Measurements from ENCODE around the gene CNTN4. TPM values are rescaled to one million over a fixed set of nuclear protein-coding genes. Genes with fewer than 3 reads are reported as not detected.

CNTN4 gene
- polyA plus RNA-seq, 1 experiment, result not detected

DNA sequence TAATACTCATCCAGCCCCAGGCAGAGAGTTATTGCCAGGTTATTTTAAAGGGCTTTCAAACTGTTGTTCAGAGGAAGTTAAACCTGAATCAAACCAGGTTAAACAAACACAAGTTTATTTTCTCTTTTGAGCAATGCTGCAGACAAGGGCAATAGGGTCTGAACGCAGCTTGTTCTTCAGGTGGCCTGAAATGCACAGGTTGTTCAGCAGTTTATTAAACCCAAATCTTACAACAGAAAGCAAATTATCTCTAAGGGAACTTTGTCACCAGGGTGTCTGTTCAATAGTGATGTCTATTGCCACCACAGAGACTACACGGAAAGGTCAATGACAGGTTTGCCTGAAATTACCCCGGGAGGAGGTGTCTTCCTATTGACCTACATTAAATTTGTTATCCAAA lies 877.5 kb downstream of the CNTN4 start:
- ChIA-PET POLR2A (no interaction called here), CTCF (no interaction called here)

DNA sequence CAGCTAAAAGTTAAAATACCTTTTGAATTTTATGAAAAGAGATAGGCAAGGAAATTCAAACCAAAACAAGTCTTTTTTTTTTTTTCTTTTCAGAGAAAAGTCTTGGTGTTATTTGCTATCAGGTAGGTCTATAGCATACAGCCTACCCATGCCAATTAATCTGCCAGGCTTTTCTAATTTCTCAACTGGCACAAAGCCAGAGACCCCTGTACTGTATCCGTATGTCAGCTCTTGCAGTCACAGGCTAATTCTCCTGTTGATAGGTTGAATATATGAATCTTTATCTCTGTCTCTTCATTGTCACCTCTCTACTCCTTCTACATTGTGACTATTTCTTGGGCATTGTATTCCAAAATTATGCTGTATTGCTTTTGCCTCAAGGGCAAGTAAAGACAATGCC lies 878.1 kb downstream of the CNTN4 start:
- TF ChIP-seq, protein P1, sequence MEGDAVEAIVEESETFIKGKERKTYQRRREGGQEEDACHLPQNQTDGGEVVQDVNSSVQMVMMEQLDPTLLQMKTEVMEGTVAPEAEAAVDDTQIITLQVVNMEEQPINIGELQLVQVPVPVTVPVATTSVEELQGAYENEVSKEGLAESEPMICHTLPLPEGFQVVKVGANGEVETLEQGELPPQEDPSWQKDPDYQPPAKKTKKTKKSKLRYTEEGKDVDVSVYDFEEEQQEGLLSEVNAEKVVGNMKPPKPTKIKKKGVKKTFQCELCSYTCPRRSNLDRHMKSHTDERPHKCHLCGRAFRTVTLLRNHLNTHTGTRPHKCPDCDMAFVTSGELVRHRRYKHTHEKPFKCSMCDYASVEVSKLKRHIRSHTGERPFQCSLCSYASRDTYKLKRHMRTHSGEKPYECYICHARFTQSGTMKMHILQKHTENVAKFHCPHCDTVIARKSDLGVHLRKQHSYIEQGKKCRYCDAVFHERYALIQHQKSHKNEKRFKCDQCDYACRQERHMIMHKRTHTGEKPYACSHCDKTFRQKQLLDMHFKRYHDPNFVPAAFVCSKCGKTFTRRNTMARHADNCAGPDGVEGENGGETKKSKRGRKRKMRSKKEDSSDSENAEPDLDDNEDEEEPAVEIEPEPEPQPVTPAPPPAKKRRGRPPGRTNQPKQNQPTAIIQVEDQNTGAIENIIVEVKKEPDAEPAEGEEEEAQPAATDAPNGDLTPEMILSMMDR (IDR thresholded peaks at IDR 0.05; ENCODE audit: low read depth, low read length), result no peak
- Histone ChIP-seq H3K9me3 (ENCODE audit: control insufficient read depth, insufficient read depth, low read length) (peaks cover 20% of the 10 kb centered on the region), H3K27me3 (ENCODE audit: control insufficient read depth, insufficient read depth, low read length) (no peaks in the 10 kb centered on the region), H3K27ac (ENCODE audit: low read depth, low read length) (no peak overlapping the region), H3K4me3 (ENCODE audit: low read depth, low read length) (no peak overlapping the region)
- CTCF ChIA-PET, result interaction anchor here (0.6 kb wide), 1 partner anchor 55 kb away, joined by 3 read pairs; no protein-coding TSS in a partner anchor
- DNase-seq (ENCODE audit: low read depth, low spot score), result no peak
- POLR2A ChIA-PET, result no interaction called here

More for the DNA sequence above, 877.5 kb downstream of the CNTN4 start:
- no peak for DNase-seq (ENCODE audit: low read depth, low spot score)
- H3K27ac ChIP-seq (ENCODE audit: low read depth, low read length), result no peak overlapping the region
- H3K4me3 ChIP-seq (ENCODE audit: low read depth, low read length), result no peak overlapping the region
- TF ChIP-seq, protein P1 (IDR thresholded peaks at IDR 0.05; ENCODE audit: low read depth, low read length), result no peak
- H3K9me3 ChIP-seq (ENCODE audit: control insufficient read depth, insufficient read depth, low read length), result peaks cover 16% of the 10 kb centered on the region
- H3K27me3 ChIP-seq (ENCODE audit: control insufficient read depth, insufficient read depth, low read length), result no peaks in the 10 kb centered on the region

GRCh38 chr3:2978977-2979732 lies 880.5 kb downstream of the CNTN4 start:
- Histone ChIP-seq H3K9me3 (ENCODE audit: control insufficient read depth, insufficient read depth, low read length) (peaks cover 21% of the 10 kb centered on the region), H3K27me3 (ENCODE audit: control insufficient read depth, insufficient read depth, low read length) (no peaks in the 10 kb centered on the region), H3K4me3 (ENCODE audit: low read depth, low read length) (no peak overlapping the region), H3K27ac (ENCODE audit: low read depth, low read length) (no peak overlapping the region)
- ChIA-PET POLR2A (no interaction called here), CTCF (no interaction called here)
- TF ChIP-seq, protein P1 (IDR thresholded peaks at IDR 0.05; ENCODE audit: low read depth, low read length), result no peak
- DNase-seq (ENCODE audit: low read depth, low spot score), result no peak

DNA sequence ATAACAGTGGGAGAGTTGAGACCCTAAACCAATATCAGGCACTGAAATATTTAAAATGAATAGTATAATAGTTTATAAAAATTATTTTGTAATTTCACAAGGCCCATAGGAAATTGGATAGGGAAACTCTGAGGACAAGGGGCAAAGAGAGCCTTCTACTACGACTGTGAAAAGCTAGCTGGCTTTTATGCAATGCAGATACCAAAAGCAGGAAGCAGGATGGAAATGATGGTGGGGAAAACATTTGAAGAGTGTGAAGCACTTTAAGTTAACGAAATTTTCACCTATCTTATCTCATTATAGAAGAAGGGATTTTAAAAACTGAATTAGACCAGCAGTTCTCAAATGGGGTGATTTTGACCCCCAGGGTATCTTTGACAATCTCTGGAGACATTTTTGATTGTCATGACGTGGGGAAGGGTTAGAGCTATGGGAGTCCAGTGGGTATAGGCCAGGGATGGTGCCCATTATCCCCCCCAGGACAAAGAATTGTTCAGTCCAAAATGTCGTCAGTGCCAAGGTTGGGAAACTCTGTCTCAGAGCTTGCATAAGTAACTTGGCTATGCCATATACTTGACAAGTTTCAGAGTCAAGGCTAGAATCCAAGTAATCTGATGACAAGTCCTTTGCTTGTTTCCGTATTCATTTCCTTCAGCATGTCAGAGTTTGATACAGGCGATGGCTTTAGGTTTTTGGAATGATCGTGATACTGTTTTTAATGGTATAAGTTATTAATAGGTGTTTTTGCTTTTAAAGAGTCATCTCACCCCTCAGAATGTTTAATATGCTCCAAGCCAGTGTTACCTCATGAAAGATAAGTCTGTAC lies 885.6 kb downstream of the CNTN4 start:
- CTCF ChIA-PET, result no interaction called here
- POLR2A ChIA-PET, result no interaction called here
- no peak overlapping the region for H3K4me3 ChIP-seq (ENCODE audit: low read depth, low read length)

More for the DNA sequence above, 885.6 kb downstream of the CNTN4 start:
- TF ChIP-seq, protein P1 (IDR thresholded peaks at IDR 0.05; ENCODE audit: low read depth, low read length), result no peak
- H3K9me3 ChIP-seq (ENCODE audit: control insufficient read depth, insufficient read depth, low read length), result peaks cover 17% of the 10 kb centered on the region
- H3K27ac ChIP-seq (ENCODE audit: low read depth, low read length), result no peak overlapping the region
- no peaks in the 10 kb centered on the region for H3K27me3 ChIP-seq (ENCODE audit: control insufficient read depth, insufficient read depth, low read length)
- DNase-seq (ENCODE audit: low read depth, low spot score), result no peak
